K562 (cell line): Measurements from ENCODE around the gene NDUFAF3. TPM values are rescaled to one million over a fixed set of nuclear protein-coding genes. Genes with fewer than 3 reads are reported as not detected.

ENCODE experiments used
- CBX2 ChIP-seq: fragments of 200-600 bp; sonication (generic); IDR thresholded peaks from one replicate; pipeline ENCODE4 v1.6.1; 2012; ENCODE audit warnings: mild to moderate bottlenecking, low read length, inconsistent platforms; ENCODE audit not compliant: insufficient read depth, poor library complexity, severe bottlenecking
- FOXK2 ChIP-seq, 2 experiments: fragments of 450-650 bp; IDR thresholded peaks in 1 of 2; conservative IDR thresholded peaks in 1 of 2; 2 replicates each; pipeline ENCODE4 v1.6.1; 2016; ENCODE audit warnings: low read depth in 2 of 2, mild to moderate bottlenecking in 1 of 2
- OTX1 ChIP-seq: fragments of 450-650 bp; formaldehyde crosslinking; IDR thresholded peaks from 2 replicates; pipeline ENCODE4 v1.4.0; 2022; ENCODE audit warnings: mild to moderate bottlenecking
- RBFOX2 ChIP-seq: fragments of 200-400 bp; formaldehyde crosslinking; IDR thresholded peaks from 2 replicates; pipeline ENCODE4 v1.6.1; 2017; ENCODE audit warnings: low read depth, mild to moderate bottlenecking, low read length, moderate library complexity
- RFX7 ChIP-seq: fragments of 250-450 bp; sonication (Bioruptor Pico); IDR thresholded peaks from 2 replicates; pipeline ENCODE4 v1.5.1; 2021; ENCODE audit warnings: mild to moderate bottlenecking
- SMARCB1 ChIP-seq: IDR thresholded peaks from 2 replicates; pipeline ENCODE4 v1.6.1; 2011; ENCODE audit warnings: improper control_type of control experiment, low read depth; ENCODE audit not compliant: insufficient read length
- polyA plus RNA-seq, 8 experiments: library from polyadenylated mRNA; depleted of rRNA in 4 of 8; stranded (reverse) in 5 of 8; unstranded in 3 of 8; fragments of >200 nt; fragmentation: Nextera tagmentation in 2 of 8; fragmentation: Illumina TruSeq in 1 of 8; extraction: Ambion mirVana in 2 of 8; extraction: Trizol in 1 of 8; gene quantifications; 2 replicates each; pipeline versions ENCODE4 v1.2.1 to v1.2.3, GENCODE V29; 2011 to 2014; ENCODE audit warnings: inconsistent platforms in 1 of 8, missing spikeins in 1 of 8
- total RNA-seq, 7 experiments: library from RNA; depleted of rRNA in 6 of 7; stranded (reverse); fragments of >200 nt in 6 of 7; fragmentation: Illumina TruSeq in 2 of 7; extraction: Trizol in 2 of 7; gene quantifications; 2 replicates each; pipeline versions ENCODE4 v1.2.1 to v1.2.3, GENCODE V29; 2011 to 2021; ENCODE audit warnings: low replicate concordance in 1 of 7
- TF ChIP-seq, protein P1 (sequence below): fragments of 450-650 bp; IDR thresholded peaks from 2 replicates; pipeline ENCODE4 v1.6.1; 2018; ENCODE audit not compliant: partially characterized antibody
- TF ChIP-seq, protein P2 (sequence below): sonication (generic); formaldehyde crosslinking; IDR thresholded peaks from 2 replicates; pipeline ENCODE4 v1.8.1; 2023; ENCODE audit warnings: mild to moderate bottlenecking, missing genetic modification reagents
- TF ChIP-seq, protein P3 (sequence below): sonication (generic); formaldehyde crosslinking; IDR thresholded peaks from 2 replicates; pipeline ENCODE4 v1.8.0; 2022; ENCODE audit warnings: mild to moderate bottlenecking, missing genetic modification reagents, borderline replicate concordance
- TF ChIP-seq, protein P4 (sequence below): fragments of 200-800 bp; sonication (Bioruptor generic); IDR thresholded peaks from 2 replicates; pipeline ENCODE4 v1.6.1; 2017; ENCODE audit warnings: missing genetic modification characterization, missing compliant biosample characterization

Gene NDUFAF3
- total and polyA plus RNA-seq, 9 of the 15 experiments (the other 6 are each of a cell fraction or from before 2014, with no cell fraction given), result 17.0 to 127 (median 36.3) TPM

DNA sequence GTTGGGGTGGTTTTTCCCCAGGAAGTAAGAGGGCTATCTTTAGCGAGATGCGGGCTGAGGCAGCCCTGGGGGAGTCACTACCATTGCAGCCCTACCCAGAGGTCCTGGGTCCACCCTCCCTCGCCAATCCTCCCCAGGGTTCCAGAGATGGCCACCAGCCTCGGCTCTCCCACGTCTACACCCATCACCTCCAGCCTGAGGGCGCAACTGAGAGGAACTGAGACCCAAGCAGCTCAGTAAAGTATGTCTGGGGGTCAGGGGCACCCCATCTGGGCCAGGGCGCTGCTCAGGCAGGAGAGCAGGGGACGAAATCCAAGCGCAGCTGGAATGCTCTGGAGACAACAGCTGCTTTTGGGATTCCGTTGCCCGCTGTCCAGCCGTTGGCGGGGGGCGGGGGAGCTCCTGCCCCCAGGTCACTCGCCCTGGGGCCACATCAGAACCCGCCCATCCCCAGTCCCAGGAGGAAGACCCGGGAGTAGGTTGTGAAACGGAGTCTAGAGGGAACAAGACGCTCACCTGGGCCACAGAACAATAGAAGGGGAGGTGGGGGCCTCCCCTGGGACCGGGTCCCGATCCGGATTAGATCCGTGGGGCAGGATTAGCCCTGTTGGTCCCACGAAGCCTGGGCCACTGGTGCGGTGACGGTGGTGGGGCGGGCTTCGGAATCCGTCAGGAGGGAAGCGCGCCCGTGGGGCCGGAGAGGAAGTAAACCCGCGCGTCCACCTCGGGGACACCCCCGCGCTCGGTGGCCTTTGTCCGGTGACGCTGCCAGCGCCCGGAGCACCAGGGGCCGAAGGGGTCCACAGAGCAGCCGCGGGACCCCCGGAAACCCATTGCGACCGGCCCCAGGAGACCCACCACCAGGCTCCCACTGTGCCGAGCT lies 1.4 kb upstream of the NDUFAF3 start (continued):
- TF ChIP-seq, protein P1, sequence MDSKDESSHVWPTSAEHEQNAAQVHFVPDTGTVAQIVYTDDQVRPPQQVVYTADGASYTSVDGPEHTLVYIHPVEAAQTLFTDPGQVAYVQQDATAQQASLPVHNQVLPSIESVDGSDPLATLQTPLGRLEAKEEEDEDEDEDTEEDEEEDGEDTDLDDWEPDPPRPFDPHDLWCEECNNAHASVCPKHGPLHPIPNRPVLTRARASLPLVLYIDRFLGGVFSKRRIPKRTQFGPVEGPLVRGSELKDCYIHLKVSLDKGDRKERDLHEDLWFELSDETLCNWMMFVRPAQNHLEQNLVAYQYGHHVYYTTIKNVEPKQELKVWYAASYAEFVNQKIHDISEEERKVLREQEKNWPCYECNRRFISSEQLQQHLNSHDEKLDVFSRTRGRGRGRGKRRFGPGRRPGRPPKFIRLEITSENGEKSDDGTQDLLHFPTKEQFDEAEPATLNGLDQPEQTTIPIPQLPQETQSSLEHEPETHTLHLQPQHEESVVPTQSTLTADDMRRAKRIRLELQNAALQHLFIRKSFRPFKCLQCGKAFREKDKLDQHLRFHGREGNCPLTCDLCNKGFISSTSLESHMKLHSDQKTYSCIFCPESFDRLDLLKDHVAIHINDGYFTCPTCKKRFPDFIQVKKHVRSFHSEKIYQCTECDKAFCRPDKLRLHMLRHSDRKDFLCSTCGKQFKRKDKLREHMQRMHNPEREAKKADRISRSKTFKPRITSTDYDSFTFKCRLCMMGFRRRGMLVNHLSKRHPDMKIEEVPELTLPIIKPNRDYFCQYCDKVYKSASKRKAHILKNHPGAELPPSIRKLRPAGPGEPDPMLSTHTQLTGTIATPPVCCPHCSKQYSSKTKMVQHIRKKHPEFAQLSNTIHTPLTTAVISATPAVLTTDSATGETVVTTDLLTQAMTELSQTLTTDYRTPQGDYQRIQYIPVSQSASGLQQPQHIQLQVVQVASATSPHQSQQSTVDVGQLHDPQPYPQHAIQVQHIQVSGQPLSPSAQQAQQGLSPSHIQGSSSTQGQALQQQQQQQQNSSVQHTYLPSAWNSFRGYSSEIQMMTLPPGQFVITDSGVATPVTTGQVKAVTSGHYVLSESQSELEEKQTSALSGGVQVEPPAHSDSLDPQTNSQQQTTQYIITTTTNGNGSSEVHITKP, result peak; percentile 94
- TF ChIP-seq SMARCB1 (no peak), CBX2 (no peak), OTX1 (0 out of 2 replicates have a peak, but pooled peaks have one; percentile 20), RBFOX2 (no peak), RFX7 (no peak), FOXK2 (conservative IDR thresholded peaks at IDR 0.05 in 1 of 2, IDR thresholded peaks at IDR 0.05 in 1 of 2; ENCODE audit: low read depth in 2 of 2) (0 out of 4 replicates have a peak, but pooled peaks of 1 of the 2 experiments have one; percentile 20)
- TF ChIP-seq, protein P2, sequence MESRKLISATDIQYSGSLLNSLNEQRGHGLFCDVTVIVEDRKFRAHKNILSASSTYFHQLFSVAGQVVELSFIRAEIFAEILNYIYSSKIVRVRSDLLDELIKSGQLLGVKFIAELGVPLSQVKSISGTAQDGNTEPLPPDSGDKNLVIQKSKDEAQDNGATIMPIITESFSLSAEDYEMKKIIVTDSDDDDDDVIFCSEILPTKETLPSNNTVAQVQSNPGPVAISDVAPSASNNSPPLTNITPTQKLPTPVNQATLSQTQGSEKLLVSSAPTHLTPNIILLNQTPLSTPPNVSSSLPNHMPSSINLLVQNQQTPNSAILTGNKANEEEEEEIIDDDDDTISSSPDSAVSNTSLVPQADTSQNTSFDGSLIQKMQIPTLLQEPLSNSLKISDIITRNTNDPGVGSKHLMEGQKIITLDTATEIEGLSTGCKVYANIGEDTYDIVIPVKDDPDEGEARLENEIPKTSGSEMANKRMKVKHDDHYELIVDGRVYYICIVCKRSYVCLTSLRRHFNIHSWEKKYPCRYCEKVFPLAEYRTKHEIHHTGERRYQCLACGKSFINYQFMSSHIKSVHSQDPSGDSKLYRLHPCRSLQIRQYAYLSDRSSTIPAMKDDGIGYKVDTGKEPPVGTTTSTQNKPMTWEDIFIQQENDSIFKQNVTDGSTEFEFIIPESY, result no peak
- TF ChIP-seq, protein P3, sequence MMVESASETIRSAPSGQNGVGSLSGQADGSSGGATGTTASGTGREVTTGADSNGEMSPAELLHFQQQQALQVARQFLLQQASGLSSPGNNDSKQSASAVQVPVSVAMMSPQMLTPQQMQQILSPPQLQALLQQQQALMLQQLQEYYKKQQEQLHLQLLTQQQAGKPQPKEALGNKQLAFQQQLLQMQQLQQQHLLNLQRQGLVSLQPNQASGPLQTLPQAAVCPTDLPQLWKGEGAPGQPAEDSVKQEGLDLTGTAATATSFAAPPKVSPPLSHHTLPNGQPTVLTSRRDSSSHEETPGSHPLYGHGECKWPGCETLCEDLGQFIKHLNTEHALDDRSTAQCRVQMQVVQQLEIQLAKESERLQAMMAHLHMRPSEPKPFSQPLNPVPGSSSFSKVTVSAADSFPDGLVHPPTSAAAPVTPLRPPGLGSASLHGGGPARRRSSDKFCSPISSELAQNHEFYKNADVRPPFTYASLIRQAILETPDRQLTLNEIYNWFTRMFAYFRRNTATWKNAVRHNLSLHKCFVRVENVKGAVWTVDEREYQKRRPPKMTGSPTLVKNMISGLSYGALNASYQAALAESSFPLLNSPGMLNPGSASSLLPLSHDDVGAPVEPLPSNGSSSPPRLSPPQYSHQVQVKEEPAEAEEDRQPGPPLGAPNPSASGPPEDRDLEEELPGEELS, result no peak
- TF ChIP-seq, protein P4, sequence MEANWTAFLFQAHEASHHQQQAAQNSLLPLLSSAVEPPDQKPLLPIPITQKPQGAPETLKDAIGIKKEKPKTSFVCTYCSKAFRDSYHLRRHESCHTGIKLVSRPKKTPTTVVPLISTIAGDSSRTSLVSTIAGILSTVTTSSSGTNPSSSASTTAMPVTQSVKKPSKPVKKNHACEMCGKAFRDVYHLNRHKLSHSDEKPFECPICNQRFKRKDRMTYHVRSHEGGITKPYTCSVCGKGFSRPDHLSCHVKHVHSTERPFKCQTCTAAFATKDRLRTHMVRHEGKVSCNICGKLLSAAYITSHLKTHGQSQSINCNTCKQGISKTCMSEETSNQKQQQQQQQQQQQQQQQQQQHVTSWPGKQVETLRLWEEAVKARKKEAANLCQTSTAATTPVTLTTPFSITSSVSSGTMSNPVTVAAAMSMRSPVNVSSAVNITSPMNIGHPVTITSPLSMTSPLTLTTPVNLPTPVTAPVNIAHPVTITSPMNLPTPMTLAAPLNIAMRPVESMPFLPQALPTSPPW, result peak; percentile 22; the same call in 1 of the 2 replicates
